G401.6 (cell line): Measurements from ENCODE around the gene DNAJB6.
"Not testable (repeated sequence)": the region's sequence is repeated elsewhere in the genome, so short reads cannot be mapped to it uniquely, and the experiment has no call there.

Experiments used
- FAIRE-seq: peaks from 2 replicates; lab custom pipeline; 2012; peaks lifted over from hg19 to GRCh38; lab: Jason Lieb, UNC

Gene DNAJB6

DNA sequence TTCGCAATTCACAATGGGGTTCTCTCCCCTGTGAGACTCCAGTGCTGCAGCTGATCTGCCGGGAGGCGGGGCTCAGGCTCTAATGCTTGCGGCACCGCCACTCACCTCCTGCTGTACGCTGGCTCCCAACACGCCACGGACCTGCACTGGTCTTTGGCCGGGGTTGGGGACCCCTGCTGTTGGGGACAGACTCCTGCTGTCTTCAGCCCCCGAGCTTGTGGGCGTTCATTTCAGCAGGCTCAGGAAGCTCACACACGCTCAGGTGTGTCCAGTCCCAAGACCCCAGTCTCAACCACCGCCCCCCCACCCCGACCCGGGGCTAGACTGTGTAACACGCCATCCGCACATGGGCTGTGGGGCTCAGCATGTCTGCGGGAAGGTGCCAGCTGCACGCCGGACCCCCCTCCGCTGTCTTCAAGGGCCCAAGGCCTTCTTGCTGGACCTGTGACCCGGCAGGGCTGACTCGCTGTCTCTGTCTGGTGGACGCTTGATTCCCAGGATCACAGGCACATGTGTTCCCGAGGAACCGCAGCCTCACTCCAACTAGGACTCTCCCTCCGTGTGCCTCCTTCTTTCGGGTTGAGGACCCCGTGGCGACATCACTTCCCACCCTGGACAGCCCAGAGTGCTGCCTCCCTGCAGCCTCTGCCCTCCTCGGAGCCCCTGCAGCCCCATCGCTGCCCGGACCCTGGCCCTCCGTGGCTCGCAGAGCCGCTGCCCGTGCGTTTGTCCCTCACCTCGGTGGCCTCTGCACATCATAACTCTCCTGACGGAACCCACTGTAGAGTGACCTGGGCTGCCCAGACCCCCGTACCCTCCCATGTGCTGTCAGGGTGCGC, 106.4 kb downstream of the DNAJB6 start:
- FAIRE-seq = no peak

- FAIRE-seq = no peak
These were observed 107.4 kb downstream of the DNAJB6 start for GRCh38 chr7:157444011-157444842.

GRCh38 chr7:157444843-157445135, 108.0 kb downstream of the DNAJB6 start:
- no peak for FAIRE-seq

- FAIRE-seq = no peak
These were observed 108.6 kb downstream of the DNAJB6 start for GRCh38 chr7:157445246-157445955.

- FAIRE-seq = no peak
These were observed 109.1 kb downstream of the DNAJB6 start for GRCh38 chr7:157445956-157446295.

DNA sequence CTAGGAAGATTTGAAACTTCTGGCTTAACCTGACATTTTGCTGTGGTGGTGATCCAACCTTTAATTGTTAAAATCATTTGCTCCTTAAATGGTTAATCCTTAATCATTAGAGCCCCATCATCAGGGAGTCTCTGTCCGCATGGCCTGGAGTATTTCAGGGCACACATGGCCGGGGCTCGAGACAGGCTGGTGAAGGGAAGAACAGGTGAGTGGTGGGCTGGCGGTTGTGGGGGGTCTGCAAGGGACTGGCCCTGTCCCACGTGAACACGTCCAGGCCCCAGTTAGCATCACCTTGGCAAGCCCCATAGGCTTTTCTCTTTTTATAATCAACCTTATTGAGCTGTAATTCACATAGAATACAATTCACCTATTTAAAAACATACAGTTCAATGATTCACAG, 109.5 kb downstream of the DNAJB6 start:
- FAIRE-seq = no peak

DNA sequence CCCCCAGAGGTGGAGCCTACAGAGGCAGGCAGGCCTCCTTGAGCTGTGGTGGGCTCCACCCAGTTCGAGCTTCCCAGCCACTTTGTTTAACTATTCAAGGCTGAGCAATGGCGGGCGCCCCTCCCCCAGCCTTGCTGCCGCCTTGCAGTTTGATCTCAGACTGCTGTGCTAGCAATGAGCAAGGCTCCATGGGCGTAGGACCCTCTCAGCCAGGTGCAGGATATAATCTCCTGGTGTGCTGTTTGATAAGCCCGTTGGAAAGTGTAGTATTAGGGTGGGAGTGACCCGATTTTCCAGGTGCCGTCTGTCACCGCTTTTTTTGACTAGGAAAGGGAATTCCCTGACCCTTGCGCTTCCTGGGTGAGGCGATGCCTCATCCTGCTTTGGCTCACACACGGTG, 117.2 kb downstream of the DNAJB6 start:
- not testable (repeated sequence) for FAIRE-seq

DNA sequence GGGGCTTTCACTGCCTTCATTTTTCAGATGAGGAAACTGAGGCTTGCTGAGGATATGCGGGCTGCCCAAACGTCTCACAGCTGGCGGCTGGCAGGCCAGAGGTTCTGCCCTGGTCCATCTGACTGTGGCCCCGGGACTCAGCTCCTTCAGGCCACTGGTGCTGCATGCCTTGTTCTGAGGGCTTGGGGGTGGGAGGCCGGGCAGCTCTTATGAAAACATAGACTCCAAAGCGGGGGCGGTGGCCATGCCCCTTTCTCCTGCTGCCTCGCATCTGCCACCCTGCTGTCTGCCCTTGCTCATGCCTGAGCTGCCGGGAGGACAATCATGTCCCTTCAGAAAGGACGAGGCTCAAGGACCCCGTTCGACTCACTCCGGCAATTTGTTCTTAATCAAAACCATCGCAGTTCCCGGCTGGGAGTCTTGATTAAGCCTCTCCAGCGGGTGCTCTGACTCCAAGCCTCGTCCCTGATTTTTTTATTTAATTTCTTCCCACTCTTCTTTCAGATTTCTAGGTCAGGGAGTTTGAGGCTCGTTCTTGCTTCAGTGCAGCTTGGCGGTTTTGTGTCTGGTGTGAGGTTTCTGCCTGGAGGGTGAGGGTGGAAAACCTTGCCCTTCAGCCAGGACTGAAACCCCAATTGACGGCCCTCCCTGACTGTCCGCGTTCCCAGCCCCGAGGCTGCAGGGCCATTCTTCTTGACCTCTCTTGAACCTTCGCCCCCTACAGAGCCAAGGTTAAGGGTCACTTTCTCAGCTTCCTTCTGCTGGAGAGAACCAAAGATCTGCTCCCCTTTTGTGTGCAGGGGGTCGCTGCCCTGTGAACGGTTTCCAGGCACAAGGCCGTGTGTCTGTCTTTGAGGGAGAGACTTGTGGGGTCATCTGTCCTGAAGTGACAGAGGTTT, 120.8 kb downstream of the DNAJB6 start:
- no peak for FAIRE-seq

- no peak for FAIRE-seq
These were observed 121.4 kb downstream of the DNAJB6 start for GRCh38 chr7:157458254-157458633.

- no peak for FAIRE-seq
These were observed 123.2 kb downstream of the DNAJB6 start for GRCh38 chr7:157459966-157460365.

DNA sequence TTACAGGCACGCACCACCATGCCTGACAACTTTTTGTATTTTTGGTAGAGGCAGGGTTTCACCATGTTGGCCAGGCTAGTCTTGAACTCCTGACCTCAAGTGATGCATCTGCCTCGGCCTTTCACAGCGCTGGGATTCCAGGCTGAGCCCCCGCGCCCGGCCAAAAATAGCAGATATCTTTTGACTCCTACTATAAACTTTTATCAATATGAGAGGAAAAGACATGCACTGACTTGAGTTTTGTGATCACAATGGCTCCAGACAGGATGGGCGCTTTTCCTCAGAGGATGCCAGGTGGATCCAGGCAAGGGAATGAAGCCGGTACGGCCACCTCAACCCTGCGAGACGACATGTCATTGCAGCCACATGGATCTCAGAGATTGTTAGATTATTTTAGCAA, 123.9 kb downstream of the DNAJB6 start:
- FAIRE-seq = no peak

DNA sequence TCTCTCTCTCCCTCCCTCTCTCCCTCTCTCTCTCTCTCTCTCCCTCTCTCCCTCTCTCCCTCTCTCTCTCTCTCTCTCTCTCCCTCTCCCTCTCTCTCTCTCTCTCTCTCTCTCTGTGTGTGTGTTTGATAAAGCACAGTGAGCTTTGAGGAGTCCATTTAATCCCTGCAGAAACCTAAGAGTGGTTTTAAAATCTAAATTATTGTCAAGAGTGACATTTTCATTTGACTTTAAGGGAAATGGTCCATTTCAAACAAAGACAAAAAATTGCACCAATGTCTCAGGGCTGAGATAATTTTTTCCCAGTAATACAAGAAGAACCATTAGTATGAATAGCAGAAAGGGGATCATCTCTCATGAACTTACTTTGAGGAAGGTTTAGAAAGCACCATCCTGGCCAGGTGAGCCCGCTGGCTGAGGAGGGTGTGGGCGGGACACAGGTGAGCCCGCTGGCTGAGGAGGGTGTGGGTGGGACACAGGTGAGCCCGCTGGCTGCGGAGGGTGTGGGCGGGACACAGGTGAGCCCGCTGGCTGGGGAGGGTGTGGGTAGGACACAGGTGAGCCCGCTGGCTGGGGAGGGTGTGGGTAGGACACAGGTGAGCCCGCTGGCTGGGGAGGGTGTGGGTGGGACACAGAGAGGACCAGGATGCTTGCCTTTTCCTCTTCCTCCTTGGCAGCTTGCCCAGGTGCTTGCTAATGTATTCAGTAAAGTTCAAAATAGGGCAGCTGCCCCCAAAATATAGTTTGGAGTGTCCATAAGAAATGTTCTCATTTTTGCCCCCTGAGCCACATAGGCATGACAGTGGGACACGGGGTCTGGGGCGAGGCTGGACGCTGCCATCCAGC, 125.0 kb downstream of the DNAJB6 start:
- FAIRE-seq = no peak

DNA sequence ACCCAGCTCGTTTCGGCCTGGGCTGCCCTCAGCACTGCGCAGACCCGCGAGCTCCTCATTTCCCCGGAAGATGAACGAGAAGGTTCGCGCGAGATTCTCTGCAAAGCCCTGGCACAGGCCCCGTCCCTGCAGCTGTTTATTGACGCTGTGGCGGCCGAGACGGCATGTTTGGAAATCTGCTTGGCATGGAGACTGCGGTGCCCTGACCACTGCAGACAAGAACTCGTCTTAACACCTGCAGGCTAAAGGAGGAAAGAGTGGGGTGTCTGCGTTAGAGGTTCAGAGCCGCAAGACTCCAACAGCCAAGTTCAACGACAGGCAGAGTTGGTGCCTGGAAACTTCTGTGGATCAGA, 125.6 kb downstream of the DNAJB6 start:
- FAIRE-seq = no peak

GRCh38 chr7:157462840-157463239, 126.0 kb downstream of the DNAJB6 start:
- FAIRE-seq = no peak

DNA sequence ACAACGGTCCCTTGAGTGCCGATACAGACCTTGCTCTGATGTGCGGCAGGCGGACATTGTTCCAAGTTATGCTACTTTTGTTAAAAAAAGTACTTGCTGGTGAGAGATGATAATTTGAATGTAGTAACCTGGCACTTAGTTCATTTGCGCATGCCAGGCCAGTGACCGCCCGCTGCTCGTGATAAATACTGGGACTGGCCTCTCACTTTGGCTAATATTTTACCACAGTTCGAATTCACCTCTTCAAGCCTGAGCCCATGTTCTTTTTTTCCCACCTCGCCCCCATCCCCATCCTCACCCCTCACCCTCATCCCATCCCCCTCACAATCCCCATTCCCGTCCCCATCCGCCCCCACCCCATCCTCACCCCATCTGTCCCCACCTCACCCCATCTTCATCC, 126.4 kb downstream of the DNAJB6 start:
- no peak for FAIRE-seq

GRCh38 chr7:157464111-157464970, 127.5 kb downstream of the DNAJB6 start:
- FAIRE-seq = no peak

DNA sequence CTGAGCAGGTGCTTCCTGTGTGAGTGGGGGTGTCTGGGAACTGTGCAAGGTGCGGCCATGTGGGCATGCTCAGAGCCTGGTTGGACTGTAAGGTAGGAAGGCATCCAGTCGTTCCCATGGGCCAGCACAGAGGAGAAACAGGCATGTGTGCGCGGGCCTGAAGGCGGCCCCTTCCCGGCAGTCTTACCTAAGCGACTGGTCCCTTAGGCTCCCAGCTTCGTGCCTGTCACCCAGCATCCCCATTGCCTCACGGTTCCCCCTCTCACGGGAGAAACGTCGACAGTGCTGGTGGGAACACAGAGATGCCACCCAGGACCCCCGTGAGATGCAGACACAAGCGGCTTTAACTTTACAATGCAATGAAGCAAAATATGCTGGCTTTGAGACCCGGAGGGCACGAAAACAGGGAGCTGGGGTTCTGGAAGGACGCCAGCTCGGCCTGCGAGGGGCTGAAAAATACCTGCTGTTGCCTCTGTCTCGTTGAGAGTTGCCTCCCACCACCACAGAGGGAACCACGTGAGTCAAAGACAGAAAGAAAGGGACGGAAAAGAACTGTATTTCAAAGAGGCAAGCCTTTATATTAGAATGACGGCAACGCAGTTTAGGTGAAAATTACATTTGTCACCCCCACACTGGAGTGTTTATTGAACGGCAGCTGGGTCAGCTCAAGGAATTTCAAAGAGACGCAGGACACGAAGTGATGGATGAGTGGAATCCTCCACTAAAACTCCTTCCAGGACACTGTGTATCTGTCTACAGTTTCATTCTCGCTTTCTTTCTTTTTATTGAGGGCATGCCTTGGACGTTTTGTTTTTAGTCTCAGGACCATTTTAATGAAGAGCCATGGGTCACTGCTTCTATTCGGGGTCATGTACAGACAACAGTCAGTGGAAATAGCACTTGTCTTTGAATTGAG, 128.4 kb downstream of the DNAJB6 start:
- FAIRE-seq = no peak

DNA sequence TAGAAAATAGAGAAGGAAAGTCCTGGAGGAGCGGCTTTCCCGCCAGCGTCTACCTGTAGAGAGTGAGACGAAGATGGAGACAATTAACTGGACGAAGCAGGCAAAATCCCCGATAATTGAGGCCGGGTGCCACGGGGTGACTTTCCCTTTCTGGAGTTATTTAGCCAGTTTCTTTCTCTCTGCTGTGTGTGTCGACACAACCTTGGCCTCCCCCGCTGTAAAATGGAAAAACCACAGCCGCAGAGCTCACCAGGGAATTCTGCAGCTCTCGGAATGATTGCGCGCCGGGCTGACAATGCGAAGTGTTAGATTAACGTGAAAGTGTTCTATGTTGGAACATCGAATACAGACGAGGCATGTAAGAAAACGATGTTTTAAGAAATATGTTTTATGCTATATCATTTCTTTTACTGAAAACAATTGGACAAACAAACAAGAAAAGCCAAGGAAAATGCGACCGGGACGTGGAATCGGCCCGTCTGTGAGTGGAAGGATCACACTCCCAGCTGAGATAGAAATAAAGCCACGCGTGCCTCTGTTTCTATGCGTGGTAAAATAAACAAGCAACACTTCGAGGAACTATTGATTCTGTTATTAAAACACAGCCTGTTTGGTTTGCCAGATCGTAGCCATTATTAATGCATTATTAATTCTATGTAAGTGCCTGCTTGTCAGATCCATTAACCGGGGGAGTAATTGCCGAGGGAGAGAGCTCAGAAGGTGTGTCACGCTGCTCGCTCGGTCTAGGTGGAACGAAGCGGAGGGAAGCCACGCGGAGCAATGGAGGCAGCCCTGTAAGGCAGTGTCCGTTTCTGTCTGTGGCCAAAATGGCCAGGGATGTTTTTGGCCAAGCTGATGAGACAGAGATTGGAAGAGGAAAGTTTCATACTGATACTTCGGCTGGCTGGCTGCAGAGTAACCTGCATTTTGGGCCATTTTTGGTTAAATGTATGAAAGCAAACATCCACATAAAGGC, 129.4 kb downstream of the DNAJB6 start:
- no peak for FAIRE-seq
